ENCODE measurements around the gene EXOG. TPM values are rescaled to one million over a fixed set of nuclear protein-coding genes. Genes with fewer than 3 reads are reported as not detected.

The EXOG gene
- total and polyA plus RNA-seq, 2 donors from 2014 or later = 5.5 to 16.4 TPM

- no peak for FAIRE-seq
- H3K9ac ChIP-seq (ENCODE audit: low read length in 3 of 3) = no peak overlapping the region
- no peak for DNase-seq
- TF ChIP-seq, protein P1, sequence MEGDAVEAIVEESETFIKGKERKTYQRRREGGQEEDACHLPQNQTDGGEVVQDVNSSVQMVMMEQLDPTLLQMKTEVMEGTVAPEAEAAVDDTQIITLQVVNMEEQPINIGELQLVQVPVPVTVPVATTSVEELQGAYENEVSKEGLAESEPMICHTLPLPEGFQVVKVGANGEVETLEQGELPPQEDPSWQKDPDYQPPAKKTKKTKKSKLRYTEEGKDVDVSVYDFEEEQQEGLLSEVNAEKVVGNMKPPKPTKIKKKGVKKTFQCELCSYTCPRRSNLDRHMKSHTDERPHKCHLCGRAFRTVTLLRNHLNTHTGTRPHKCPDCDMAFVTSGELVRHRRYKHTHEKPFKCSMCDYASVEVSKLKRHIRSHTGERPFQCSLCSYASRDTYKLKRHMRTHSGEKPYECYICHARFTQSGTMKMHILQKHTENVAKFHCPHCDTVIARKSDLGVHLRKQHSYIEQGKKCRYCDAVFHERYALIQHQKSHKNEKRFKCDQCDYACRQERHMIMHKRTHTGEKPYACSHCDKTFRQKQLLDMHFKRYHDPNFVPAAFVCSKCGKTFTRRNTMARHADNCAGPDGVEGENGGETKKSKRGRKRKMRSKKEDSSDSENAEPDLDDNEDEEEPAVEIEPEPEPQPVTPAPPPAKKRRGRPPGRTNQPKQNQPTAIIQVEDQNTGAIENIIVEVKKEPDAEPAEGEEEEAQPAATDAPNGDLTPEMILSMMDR (IDR thresholded peaks at IDR 0.05; ENCODE audit: borderline replicate concordance, extremely low read depth, insufficient read depth) = no peak
- H3K36me3 ChIP-seq (ENCODE audit: control insufficient read depth in 2 of 3, insufficient read depth in 3 of 3, low read length in 3 of 3) = peaks cover 0 to 13% (median 10%) of the 10 kb centered on the region in 3 donors
- H3K4me3 ChIP-seq (ENCODE audit: low read length in 3 of 3) = no peak overlapping the region
- H3K9me3 ChIP-seq (ENCODE audit: control insufficient read depth in 2 of 3, insufficient read depth in 1 of 3, low read length in 3 of 3) = no peaks in the 10 kb centered on the region
- H3K4me1 ChIP-seq (ENCODE audit: control insufficient read depth in 2 of 3, insufficient read depth in 2 of 3, low read depth in 1 of 3, low read length in 3 of 3) = no peaks in the 10 kb centered on the region
- H3K27ac ChIP-seq (ENCODE audit: low read depth in 2 of 2, low read length in 2 of 2) = no peak overlapping the region
- intact Hi-C loops (cut with DNase I) = loop anchor here (10.0 kb wide), 1 partner anchor 128 kb away; no protein-coding TSS in a partner anchor
- no peaks in the 10 kb centered on the region for H3K27me3 ChIP-seq (ENCODE audit: control insufficient read depth, insufficient read depth, low read length)
Measured at GRCh38 chr3:38526792-38527191, 30.7 kb downstream of the EXOG start.

- intact Hi-C loops (cut with DNase I) = loop anchor here (10.0 kb wide), 1 partner anchor 126 kb away; no protein-coding TSS in a partner anchor
- no peaks in the 10 kb centered on the region for H3K4me1 ChIP-seq (ENCODE audit: control insufficient read depth in 2 of 3, insufficient read depth in 2 of 3, low read depth in 1 of 3, low read length in 3 of 3)
- H3K4me3 ChIP-seq (ENCODE audit: low read length in 3 of 3) = no peak overlapping the region
- TF ChIP-seq, protein P1 (IDR thresholded peaks at IDR 0.05; ENCODE audit: borderline replicate concordance, extremely low read depth, insufficient read depth) = no peak
- no peak overlapping the region for H3K27ac ChIP-seq (ENCODE audit: low read depth in 2 of 2, low read length in 2 of 2)
- peaks cover 0 to 13% (median 10%) of the 10 kb centered on the region in 3 donors for H3K36me3 ChIP-seq (ENCODE audit: control insufficient read depth in 2 of 3, insufficient read depth in 3 of 3, low read length in 3 of 3)
- DNase-seq (peak in 2 of 5 donors; percentile 5 to 12), FAIRE-seq (no peak)
- H3K9me3 ChIP-seq (ENCODE audit: control insufficient read depth in 2 of 3, insufficient read depth in 1 of 3, low read length in 3 of 3) = no peaks in the 10 kb centered on the region
- no peaks in the 10 kb centered on the region for H3K27me3 ChIP-seq (ENCODE audit: control insufficient read depth, insufficient read depth, low read length)
- H3K9ac ChIP-seq (ENCODE audit: low read length in 3 of 3) = no peak overlapping the region
Measured at GRCh38 chr3:38528457-38528856, 32.3 kb downstream of the EXOG start.

GRCh38 chr3:38532529-38532928, 36.4 kb downstream of the EXOG start:
- H3K27ac ChIP-seq (ENCODE audit: low read depth in 2 of 2, low read length in 2 of 2) = no peak overlapping the region
- H3K27me3 ChIP-seq (ENCODE audit: control insufficient read depth, insufficient read depth, low read length) = no peaks in the 10 kb centered on the region
- no peak overlapping the region for H3K9ac ChIP-seq (ENCODE audit: low read length in 3 of 3)
- intact Hi-C loops (cut with DNase I) = no loop called here
- TF ChIP-seq, protein P1 (IDR thresholded peaks at IDR 0.05; ENCODE audit: borderline replicate concordance, extremely low read depth, insufficient read depth) = no peak
- no peaks in the 10 kb centered on the region for H3K36me3 ChIP-seq (ENCODE audit: control insufficient read depth in 2 of 3, insufficient read depth in 3 of 3, low read length in 3 of 3)
- H3K4me3 ChIP-seq (ENCODE audit: low read length in 3 of 3) = no peak overlapping the region
- H3K4me1 ChIP-seq (ENCODE audit: control insufficient read depth in 2 of 3, insufficient read depth in 2 of 3, low read depth in 1 of 3, low read length in 3 of 3) = no peaks in the 10 kb centered on the region
- no peak for FAIRE-seq
- no peaks in the 10 kb centered on the region for H3K9me3 ChIP-seq (ENCODE audit: control insufficient read depth in 2 of 3, insufficient read depth in 1 of 3, low read length in 3 of 3)
- no peak for DNase-seq

Measured in kidney (tissue), 14 donors.